K562 (cell line): Measurements from ENCODE around the gene BLID. TPM values are rescaled to one million over a fixed set of nuclear protein-coding genes. Genes with fewer than 3 reads are reported as not detected.

ENCODE experiments used
- ATAC-seq: fragments of 200-7000 bp; cut with Tn5 transposase; 3 replicates; pipeline ENCODE4 v1.9.1; 2020; ENCODE audit warnings: moderate library complexity
- BruUV-seq: library from RNA; stranded (reverse); fragments of 400-500 nt; replicated peaks from 2 replicates; lab custom pipeline; 2021; lab: Mats Ljungman, UMichigan
- CTCF ChIA-PET: fragments of 300-600 bp; formaldehyde crosslinking; extraction: SDS; loops from one replicate; lab custom pipeline; 2021; ENCODE audit warnings: low intra/inter-chr PET ratio; lab: Yijun Ruan, JAX
- POLR2A ChIA-PET: fragments of 300-600, 350-650 bp; sonication (Branson Sonifier 250); formaldehyde crosslinking; extraction: SDS; loops from one replicate; lab custom pipeline; 2021; ENCODE audit warnings: antibody characterized with exemption, inconsistent platforms; lab: Yijun Ruan, JAX
- DNase-seq, 4 experiments: peaks; one replicate each; pipeline versions ENCODE4 v3.0.0 to v3.0.0-alpha.2; 2011 to 2018; ENCODE audit warnings: low spot score in 3 of 4, mixed read lengths in 3 of 4; ENCODE audit errors: extremely low read depth in 1 of 4
- FAIRE-seq: peaks from 2 replicates; lab custom pipeline; 2011; peaks lifted over from hg19 to GRCh38; lab: Jason Lieb, UNC
- H2AFZ ChIP-seq: 2 replicates; pipeline ENCODE4 v1.6.0; 2011; ENCODE audit warnings: low read depth, low read length, control low read depth, inconsistent platforms
- H3K27ac ChIP-seq: fragments of 200-600 bp; 3 replicates; pipeline ENCODE4 v1.8.0; 2011; ENCODE audit warnings: low read depth, mild to moderate bottlenecking, control low read depth, inconsistent platforms, low read length, moderate library complexity, mixed read lengths; ENCODE audit errors: extremely low read depth
- H3K27me3 ChIP-seq, 2 experiments: fragments of 300-600 bp in 1 of 2; 2 replicates in 1 of 2; 3 replicates in 1 of 2; pipeline versions ENCODE4 v1.6.0 to v1.8.0; 2011; ENCODE audit warnings: inconsistent platforms in 2 of 2, low read length in 2 of 2, mild to moderate bottlenecking in 1 of 2, mixed read lengths in 1 of 2, moderate library complexity in 1 of 2; ENCODE audit not compliant: control insufficient read depth in 2 of 2, insufficient read depth in 2 of 2
- H3K36me3 ChIP-seq: fragments of 300-600 bp; 3 replicates; pipeline ENCODE4 v1.8.0; 2011; ENCODE audit warnings: mild to moderate bottlenecking, low read length, inconsistent platforms; ENCODE audit not compliant: control insufficient read depth, insufficient read depth
- H3K4me1 ChIP-seq, 2 experiments: fragments of 200-600 bp in 1 of 2; replicated peaks in 1 of 2; 2 replicates in 1 of 2; 3 replicates in 1 of 2; pipeline versions ENCODE4 v1.5.1 to v1.8.0; 2011; ENCODE audit warnings: inconsistent platforms in 2 of 2, low read length in 2 of 2, mild to moderate bottlenecking in 1 of 2, mixed read lengths in 1 of 2, moderate library complexity in 1 of 2; ENCODE audit not compliant: control insufficient read depth in 2 of 2, insufficient read depth in 2 of 2
- H3K4me2 ChIP-seq: 2 replicates; pipeline ENCODE4 v1.6.1; 2011; ENCODE audit warnings: low read length, control low read depth, inconsistent platforms, mixed read lengths; ENCODE audit not compliant: insufficient read depth
- H3K4me3 ChIP-seq: fragments of 200-600 bp; sonication (generic), shearing (Covaris generic); 2 replicates; pipeline ENCODE4 v1.5.1; 2016; ENCODE audit warnings: control low read depth, inconsistent platforms
- H3K79me2 ChIP-seq: fragments of 200-600 bp; 3 replicates; pipeline ENCODE4 v1.8.0; 2011; ENCODE audit warnings: low read length, inconsistent platforms; ENCODE audit not compliant: control insufficient read depth, insufficient read depth
- H3K9ac ChIP-seq, 2 experiments: 2 replicates each; pipeline versions ENCODE4 v1.6.0 to v1.6.1; 2011; ENCODE audit warnings: low read depth in 2 of 2, low read length in 2 of 2, control low read depth in 1 of 2, inconsistent platforms in 1 of 2, mild to moderate bottlenecking in 1 of 2, mixed read lengths in 1 of 2; ENCODE audit not compliant: insufficient read depth in 1 of 2
- H3K9me1 ChIP-seq: one replicate; pipeline ENCODE4 v1.6.0; 2011; ENCODE audit warnings: inconsistent platforms, mild to moderate bottlenecking, low read length, moderate library complexity; ENCODE audit not compliant: control insufficient read depth, insufficient read depth
- H3K9me3 ChIP-seq: replicated peaks from 2 replicates; pipeline ENCODE4 v1.5.1; 2011; ENCODE audit warnings: low read depth, low read length, inconsistent platforms; ENCODE audit not compliant: control insufficient read depth, insufficient read depth
- H4K20me1 ChIP-seq: replicated peaks from 2 replicates; pipeline ENCODE4 v1.6.1; 2011; ENCODE audit warnings: low read length, inconsistent platforms, mixed read lengths; ENCODE audit not compliant: control insufficient read depth, insufficient read depth
- ARID3A ChIP-seq: IDR thresholded peaks from 2 replicates; pipeline ENCODE4 v1.6.1; 2012; ENCODE audit warnings: low read depth, low read length, improper control_type of control experiment, borderline replicate concordance
- CBX2 ChIP-seq: fragments of 200-600 bp; sonication (generic); IDR thresholded peaks from one replicate; pipeline ENCODE4 v1.6.1; 2012; ENCODE audit warnings: mild to moderate bottlenecking, low read length, inconsistent platforms; ENCODE audit not compliant: insufficient read depth, poor library complexity, severe bottlenecking
- CTCF ChIP-seq, 3 experiments: IDR thresholded peaks in 2 of 3; conservative IDR thresholded peaks in 1 of 3; 2 replicates each; pipeline ENCODE4 v1.5.1; 2011 to 2012; ENCODE audit warnings: low read length in 3 of 3, mild to moderate bottlenecking in 3 of 3, control low read depth in 2 of 3, improper control_type of control experiment in 1 of 3, inconsistent platforms in 1 of 3, low read depth in 1 of 3, mixed read lengths in 1 of 3, moderate library complexity in 1 of 3; ENCODE audit not compliant: insufficient read depth in 2 of 3
- E4F1 ChIP-seq: fragments of 250-450 bp; sonication (Bioruptor Pico); IDR thresholded peaks from 2 replicates; pipeline ENCODE4 v1.5.0; 2021; ENCODE audit warnings: mild to moderate bottlenecking, borderline replicate concordance
- ESRRA ChIP-seq: fragments of 450-650 bp; IDR thresholded peaks from 2 replicates; pipeline ENCODE4 v1.6.1; 2014; ENCODE audit warnings: low read depth, mild to moderate bottlenecking, moderate library complexity, borderline replicate concordance
- EWSR1 ChIP-seq: fragments of 450-650 bp; IDR thresholded peaks from 2 replicates; pipeline ENCODE4 v1.6.1; 2018; ENCODE audit warnings: borderline replicate concordance, mild to moderate bottlenecking, low read depth, moderate library complexity; ENCODE audit not compliant: partially characterized antibody
- ILK ChIP-seq: fragments of 450-650 bp; IDR thresholded peaks from 2 replicates; pipeline ENCODE4 v1.6.1; 2016; ENCODE audit warnings: missing genetic modification characterization, low read depth, mild to moderate bottlenecking, missing compliant biosample characterization, moderate library complexity, borderline replicate concordance
- MIER1 ChIP-seq: fragments of 450-650 bp; IDR thresholded peaks from 2 replicates; pipeline ENCODE4 v1.6.1; 2016; ENCODE audit warnings: antibody characterized with exemption, mild to moderate bottlenecking, low read depth
- MNT ChIP-seq, 2 experiments: fragments of 450-650 bp; conservative IDR thresholded peaks; 2 replicates each; pipeline ENCODE4 v1.6.1; 2017; ENCODE audit warnings: mild to moderate bottlenecking in 2 of 2, moderate library complexity in 2 of 2
- PCBP2 ChIP-seq: fragments of 200-400 bp; formaldehyde crosslinking; IDR thresholded peaks from 2 replicates; pipeline ENCODE4 v1.6.1; 2018; ENCODE audit warnings: low read length, low read depth, mild to moderate bottlenecking, moderate library complexity; ENCODE audit not compliant: poor library complexity, severe bottlenecking
- SIRT6 ChIP-seq: IDR thresholded peaks from one replicate; pipeline ENCODE4 v1.6.1; 2012; ENCODE audit warnings: low read depth, mild to moderate bottlenecking, control low read depth, inconsistent platforms, low read length, moderate library complexity
- TCF7L2 ChIP-seq: fragments of 150-350 bp; IDR thresholded peaks from 2 replicates; pipeline ENCODE4 v1.6.1; 2016; ENCODE audit warnings: low read depth, mild to moderate bottlenecking, low read length, moderate library complexity
- XRCC4 ChIP-seq: IDR thresholded peaks from one replicate; pipeline ENCODE4 v1.6.1; 2011; ENCODE audit not compliant: insufficient read depth, insufficient read length; ENCODE audit errors: extremely low read depth
- ZNF133 ChIP-seq: fragments of 250-450 bp; sonication (Bioruptor Pico); IDR thresholded peaks from 2 replicates; pipeline ENCODE4 v1.4.0; 2020; ENCODE audit warnings: mild to moderate bottlenecking
- WGBS: fragments of 100-300 bp; shearing (Covaris generic); methylation state at CpG from one replicate; pipeline ENCODE4 v1.1.6; 2016; ENCODE audit warnings: low coverage, mixed read lengths; ENCODE audit not compliant: insufficient coverage; ENCODE audit errors: missing lambda C conversion rate; 5-methylcytosine and 5-hydroxymethylcytosine counted together
- in situ Hi-C: fragments of 300-500 bp; cut with MboI; formaldehyde crosslinking; loops from 4 replicates; pipeline ENCODE4 v1.15.0; 2018; ENCODE audit warnings: inconsistent platforms, mixed read lengths
- intact Hi-C: fragments of 100-400 bp; cut with micrococcal nuclease; formaldehyde crosslinking; loops from 2 replicates; pipeline ENCODE4 v1.14.2; 2022
- polyA plus RNA-seq, 8 experiments: library from polyadenylated mRNA; depleted of rRNA in 4 of 8; stranded (reverse) in 5 of 8; unstranded in 3 of 8; fragments of >200 nt; fragmentation: Nextera tagmentation in 2 of 8; fragmentation: Illumina TruSeq in 1 of 8; extraction: Ambion mirVana in 2 of 8; extraction: Trizol in 1 of 8; gene quantifications; 2 replicates each; pipeline versions ENCODE4 v1.2.1 to v1.2.3, GENCODE V29; 2011 to 2014; ENCODE audit warnings: inconsistent platforms in 1 of 8, missing spikeins in 1 of 8
- total RNA-seq, 7 experiments: library from RNA; depleted of rRNA in 6 of 7; stranded (reverse); fragments of >200 nt in 6 of 7; fragmentation: Illumina TruSeq in 2 of 7; extraction: Trizol in 2 of 7; gene quantifications; 2 replicates each; pipeline versions ENCODE4 v1.2.1 to v1.2.3, GENCODE V29; 2011 to 2021; ENCODE audit warnings: low replicate concordance in 1 of 7

Gene BLID
- total and polyA plus RNA-seq, 9 of the 15 experiments (the other 6 are each of a cell fraction or from before 2014, with no cell fraction given): not detected

GRCh38 chr11:122107566-122107965 is 8.4 kb downstream of the BLID start:
- H4K20me1 ChIP-seq: no peaks in the 10 kb centered on the region
- no peaks in the 10 kb centered on the region for H3K4me1 ChIP-seq
- TF ChIP-seq XRCC4 (no peak), ESRRA (no peak), ZNF133 (no peak), EWSR1 (no peak), SIRT6 (no peak), ILK (no peak), MIER1 (no peak), ARID3A (no peak), PCBP2 (no peak), E4F1 (no peak), TCF7L2 (no peak), MNT (conservative IDR thresholded peaks at IDR 0.05) (no peak), CBX2 (no peak), CTCF (IDR thresholded peaks at IDR 0.05 in 2 of 3, conservative IDR thresholded peaks at IDR 0.05 in 1 of 3; ENCODE audit: insufficient read depth in 2 of 3, low read depth in 1 of 3, low read length in 3 of 3) (no peak)

More at GRCh38 chr11:122107566-122107965, 8.4 kb downstream of the BLID start:
- no peak overlapping the region for H3K9ac ChIP-seq
- no peak overlapping the region for H2AFZ ChIP-seq
- FAIRE-seq (no peak), ATAC-seq (no peak), DNase-seq (no peak)
- no peak overlapping the region for H3K4me3 ChIP-seq
- ChIA-PET CTCF (no interaction called here), POLR2A (no interaction called here)
- H3K4me2 ChIP-seq: no peak overlapping the region
- in situ Hi-C loops: no loop called here
- no peaks in the 10 kb centered on the region for H3K9me1 ChIP-seq
- H3K27ac ChIP-seq: no peak overlapping the region
- WGBS: 5% methylated on average over 3 of the region's 3 CpGs
- intact Hi-C loops: no loop called here
- BruUV-seq: no TSS peak
- no peaks in the 10 kb centered on the region for H3K36me3 ChIP-seq
- H3K79me2 ChIP-seq: no peaks in the 10 kb centered on the region
- no peaks in the 10 kb centered on the region for H3K27me3 ChIP-seq
- no peaks in the 10 kb centered on the region; the same call in 1 of the 2 replicates for H3K9me3 ChIP-seq
